Keratinocyte (primary cell): ENCODE data around the gene BAIAP2. TPM values are rescaled to one million over a fixed set of nuclear protein-coding genes. Genes with fewer than 3 reads are reported as not detected.

ENCODE experiments used
- DNase-seq: peaks from one replicate; pipeline ENCODE4 v3.0.0-alpha.2; 2011; ENCODE audit warnings: low read depth, missing footprints, low spot score
- FAIRE-seq: peaks from 2 replicates; lab custom pipeline; 2011; peaks lifted over from hg19 to GRCh38; lab: Jason Lieb, UNC
- H2AFZ ChIP-seq: 2 replicates; pipeline ENCODE4 v1.6.0; 2012; ENCODE audit warnings: low read length, control low read depth, inconsistent platforms; ENCODE audit not compliant: control insufficient read depth
- H3K27ac ChIP-seq: 2 replicates; pipeline ENCODE4 v1.5.1; 2011; ENCODE audit warnings: low read length; ENCODE audit not compliant: control insufficient read depth, insufficient read depth
- H3K27me3 ChIP-seq: 3 replicates; pipeline ENCODE4 v1.6.0; 2011; ENCODE audit warnings: low read length; ENCODE audit not compliant: control insufficient read depth, insufficient read depth; ENCODE audit errors: extremely low read depth
- H3K36me3 ChIP-seq, 2 experiments: 2 replicates in 1 of 2; 3 replicates in 1 of 2; pipeline ENCODE4 v1.5.1; 2011; ENCODE audit warnings: low read length in 2 of 2, mild to moderate bottlenecking in 1 of 2; ENCODE audit not compliant: control insufficient read depth in 2 of 2, insufficient read depth in 2 of 2; ENCODE audit errors: extremely low read depth in 1 of 2
- H3K4me1 ChIP-seq: 3 replicates; pipeline ENCODE4 v1.5.1; 2011; ENCODE audit warnings: low read length; ENCODE audit not compliant: control insufficient read depth, insufficient read depth; ENCODE audit errors: extremely low read depth
- H3K4me2 ChIP-seq: 3 replicates; pipeline ENCODE4 v1.6.0; 2011; ENCODE audit warnings: low read depth, low read length; ENCODE audit not compliant: control insufficient read depth, insufficient read depth; ENCODE audit errors: extremely low read depth
- H3K4me3 ChIP-seq, 3 experiments: fragments of 200-600 bp in 1 of 3; sonication (generic) in 1 of 3; 2 replicates in 2 of 3; 3 replicates in 1 of 3; pipeline ENCODE4 v1.5.1; 2011 to 2016; ENCODE audit warnings: low read length in 3 of 3, mild to moderate bottlenecking in 3 of 3, control low read depth in 2 of 3, inconsistent platforms in 1 of 3, low read depth in 1 of 3, mixed read lengths in 1 of 3, mixed run types in 1 of 3, moderate library complexity in 1 of 3; ENCODE audit not compliant: control insufficient read depth in 2 of 3, insufficient read depth in 2 of 3; ENCODE audit errors: extremely low read depth in 1 of 3
- H3K79me2 ChIP-seq: 2 replicates; pipeline ENCODE4 v1.6.0; 2012; ENCODE audit warnings: low read length; ENCODE audit not compliant: control insufficient read depth, insufficient read depth
- H3K9ac ChIP-seq: 3 replicates; pipeline ENCODE4 v1.6.0; 2011; ENCODE audit warnings: low read length; ENCODE audit not compliant: control insufficient read depth, insufficient read depth; ENCODE audit errors: extremely low read depth
- H3K9me1 ChIP-seq: 3 replicates; pipeline ENCODE4 v1.6.0; 2011; ENCODE audit warnings: low read length; ENCODE audit not compliant: control insufficient read depth, insufficient read depth; ENCODE audit errors: extremely low read depth
- H3K9me3 ChIP-seq: 2 replicates; pipeline ENCODE4 v1.5.1; 2012; ENCODE audit warnings: low read depth, low read length; ENCODE audit not compliant: control insufficient read depth
- H4K20me1 ChIP-seq: 3 replicates; pipeline ENCODE4 v1.6.0; 2011; ENCODE audit warnings: low read length; ENCODE audit not compliant: control insufficient read depth, insufficient read depth; ENCODE audit errors: extremely low read depth
- CTCF ChIP-seq, 3 experiments: IDR thresholded peaks in 1 of 3; conservative IDR thresholded peaks in 1 of 3; optimal IDR thresholded peaks in 1 of 3; 2 replicates in 2 of 3; 3 replicates in 1 of 3; pipeline versions ENCODE3 to v1.5.1; 2011; ENCODE audit warnings: low read length in 3 of 3, mild to moderate bottlenecking in 3 of 3, moderate library complexity in 2 of 3, control low read depth in 1 of 3, inconsistent platforms in 1 of 3; ENCODE audit not compliant: insufficient read depth in 2 of 3; ENCODE audit errors: extremely low read depth in 1 of 3
- EZH2 ChIP-seq: IDR thresholded peaks from one replicate; pipeline ENCODE4 v1.6.1; 2012; ENCODE audit warnings: inconsistent platforms, mild to moderate bottlenecking, low read length, moderate library complexity
- dilution Hi-C: fragments of 300-500 bp; cut with MboI; formaldehyde crosslinking; loops from one replicate; pipeline ENCODE4 v1.7.0; 2020; ENCODE audit warnings: low sequenced_read_pairs; ENCODE audit not compliant: extremely low pct_ligation_motif_present
- polyA plus RNA-seq, 5 experiments: library from polyadenylated mRNA; depleted of rRNA in 3 of 5; stranded (reverse) in 3 of 5; stranded (forward) in 1 of 5; unstranded in 1 of 5; fragments of >200 nt; gene quantifications; 1 replicate in 1 of 5; 2 replicates in 3 of 5; 3 replicates in 1 of 5; pipeline versions ENCODE4 v1.2.1 to v1.2.3, GENCODE V29; 2011 to 2012; ENCODE audit warnings: missing spikeins in 2 of 5, low read depth in 1 of 5, low replicate concordance in 1 of 5

Gene BAIAP2
- polyA plus RNA-seq, 1 donor (not counting 4 experiments of a cell fraction or from before 2014, with no cell fraction given): 56.7 TPM

- no peak overlapping the region for H2AFZ ChIP-seq
- no peaks in the 10 kb centered on the region for H4K20me1 ChIP-seq
- dilution Hi-C loops: no loop called here
- peaks cover 8% of the 10 kb centered on the region for H3K4me1 ChIP-seq
- H3K27me3 ChIP-seq: peaks cover 49% of the 10 kb centered on the region
- peaks cover 3% of the 10 kb centered on the region for H3K9me3 ChIP-seq
- TF ChIP-seq EZH2 (no peak), CTCF (optimal IDR thresholded peaks at IDR 0.05 in 1 of 3, IDR thresholded peaks at IDR 0.05 in 1 of 3, conservative IDR thresholded peaks at IDR 0.05 in 1 of 3; ENCODE audit: extremely low read depth in 1 of 3, insufficient read depth in 2 of 3, low read length in 3 of 3) (no peak)
- H3K4me3 ChIP-seq: no peak overlapping the region
- H3K36me3 ChIP-seq: no peaks in the 10 kb centered on the region
- no peak overlapping the region for H3K27ac ChIP-seq
- H3K9ac ChIP-seq: no peak overlapping the region
- H3K79me2 ChIP-seq: no peaks in the 10 kb centered on the region
- no peak for DNase-seq
- no peaks in the 10 kb centered on the region for H3K9me1 ChIP-seq
- no peak overlapping the region for H3K4me2 ChIP-seq
- no peak for FAIRE-seq
Measured at GRCh38 chr17:81027038-81027437, 7.9 kb upstream of the BAIAP2 start.

- Histone ChIP-seq H3K4me2 (no peak overlapping the region), H3K4me1 (peaks cover 8% of the 10 kb centered on the region), H4K20me1 (no peaks in the 10 kb centered on the region), H3K27me3 (peaks cover 49% of the 10 kb centered on the region), H3K79me2 (no peaks in the 10 kb centered on the region), H3K4me3 (no peak overlapping the region), H3K27ac (no peak overlapping the region), H2AFZ (no peak overlapping the region), H3K9me3 (peaks cover 3% of the 10 kb centered on the region), H3K9me1 (no peaks in the 10 kb centered on the region), H3K9ac (no peak overlapping the region), H3K36me3 (no peaks in the 10 kb centered on the region)
- FAIRE-seq (no peak), DNase-seq (no peak)
- dilution Hi-C loops: no loop called here
- no peak for TF ChIP-seq CTCF (optimal IDR thresholded peaks at IDR 0.05 in 1 of 3, IDR thresholded peaks at IDR 0.05 in 1 of 3, conservative IDR thresholded peaks at IDR 0.05 in 1 of 3; ENCODE audit: extremely low read depth in 1 of 3, insufficient read depth in 2 of 3, low read length in 3 of 3)
- no peak for TF ChIP-seq EZH2
Measured at GRCh38 chr17:81027591-81028505, 7.1 kb upstream of the BAIAP2 start.
